K562 (cell line): ENCODE measurements around the gene TIGAR. TPM values are rescaled to one million over a fixed set of nuclear protein-coding genes. Genes with fewer than 3 reads are reported as not detected.
A peak's percentile ranks its signal among the peaks of the same experiment; 100 is the strongest.

Experiments used
- ATAC-seq: fragments of 200-7000 bp; cut with Tn5 transposase; 3 replicates; pipeline ENCODE4 v1.9.1; 2020; ENCODE audit warnings: moderate library complexity
- BruUV-seq: library from RNA; stranded (reverse); fragments of 400-500 nt; replicated peaks from 2 replicates; lab custom pipeline; 2021; lab: Mats Ljungman, UMichigan
- CTCF ChIA-PET: fragments of 300-600 bp; formaldehyde crosslinking; extraction: SDS; loops from one replicate; lab custom pipeline; 2021; ENCODE audit warnings: low intra/inter-chr PET ratio; lab: Yijun Ruan, JAX
- POLR2A ChIA-PET: fragments of 300-600, 350-650 bp; sonication (Branson Sonifier 250); formaldehyde crosslinking; extraction: SDS; loops from one replicate; lab custom pipeline; 2021; ENCODE audit warnings: antibody characterized with exemption, inconsistent platforms; lab: Yijun Ruan, JAX
- DNase-seq, 4 experiments: peaks; one replicate each; pipeline versions ENCODE4 v3.0.0 to v3.0.0-alpha.2; 2011 to 2018; ENCODE audit warnings: low spot score in 3 of 4, mixed read lengths in 3 of 4; ENCODE audit errors: extremely low read depth in 1 of 4
- FAIRE-seq: peaks from 2 replicates; lab custom pipeline; 2011; peaks lifted over from hg19 to GRCh38; lab: Jason Lieb, UNC
- H2AFZ ChIP-seq: 2 replicates; pipeline ENCODE4 v1.6.0; 2011; ENCODE audit warnings: low read depth, low read length, control low read depth, inconsistent platforms
- H3K27ac ChIP-seq: fragments of 200-600 bp; 3 replicates; pipeline ENCODE4 v1.8.0; 2011; ENCODE audit warnings: low read depth, mild to moderate bottlenecking, control low read depth, inconsistent platforms, low read length, moderate library complexity, mixed read lengths; ENCODE audit errors: extremely low read depth
- H3K27me3 ChIP-seq, 2 experiments: fragments of 300-600 bp in 1 of 2; 2 replicates in 1 of 2; 3 replicates in 1 of 2; pipeline versions ENCODE4 v1.6.0 to v1.8.0; 2011; ENCODE audit warnings: inconsistent platforms in 2 of 2, low read length in 2 of 2, mild to moderate bottlenecking in 1 of 2, mixed read lengths in 1 of 2, moderate library complexity in 1 of 2; ENCODE audit not compliant: control insufficient read depth in 2 of 2, insufficient read depth in 2 of 2
- H3K36me3 ChIP-seq: fragments of 300-600 bp; 3 replicates; pipeline ENCODE4 v1.8.0; 2011; ENCODE audit warnings: mild to moderate bottlenecking, low read length, inconsistent platforms; ENCODE audit not compliant: control insufficient read depth, insufficient read depth
- H3K4me1 ChIP-seq, 2 experiments: fragments of 200-600 bp in 1 of 2; replicated peaks in 1 of 2; 2 replicates in 1 of 2; 3 replicates in 1 of 2; pipeline versions ENCODE4 v1.5.1 to v1.8.0; 2011; ENCODE audit warnings: inconsistent platforms in 2 of 2, low read length in 2 of 2, mild to moderate bottlenecking in 1 of 2, mixed read lengths in 1 of 2, moderate library complexity in 1 of 2; ENCODE audit not compliant: control insufficient read depth in 2 of 2, insufficient read depth in 2 of 2
- H3K4me2 ChIP-seq: 2 replicates; pipeline ENCODE4 v1.6.1; 2011; ENCODE audit warnings: low read length, control low read depth, inconsistent platforms, mixed read lengths; ENCODE audit not compliant: insufficient read depth
- H3K4me3 ChIP-seq: fragments of 200-600 bp; sonication (generic), shearing (Covaris generic); 2 replicates; pipeline ENCODE4 v1.5.1; 2016; ENCODE audit warnings: control low read depth, inconsistent platforms
- H3K79me2 ChIP-seq: fragments of 200-600 bp; 3 replicates; pipeline ENCODE4 v1.8.0; 2011; ENCODE audit warnings: low read length, inconsistent platforms; ENCODE audit not compliant: control insufficient read depth, insufficient read depth
- H3K9ac ChIP-seq, 2 experiments: 2 replicates each; pipeline versions ENCODE4 v1.6.0 to v1.6.1; 2011; ENCODE audit warnings: low read depth in 2 of 2, low read length in 2 of 2, control low read depth in 1 of 2, inconsistent platforms in 1 of 2, mild to moderate bottlenecking in 1 of 2, mixed read lengths in 1 of 2; ENCODE audit not compliant: insufficient read depth in 1 of 2
- H3K9me1 ChIP-seq: one replicate; pipeline ENCODE4 v1.6.0; 2011; ENCODE audit warnings: inconsistent platforms, mild to moderate bottlenecking, low read length, moderate library complexity; ENCODE audit not compliant: control insufficient read depth, insufficient read depth
- H3K9me3 ChIP-seq: replicated peaks from 2 replicates; pipeline ENCODE4 v1.5.1; 2011; ENCODE audit warnings: low read depth, low read length, inconsistent platforms; ENCODE audit not compliant: control insufficient read depth, insufficient read depth
- H4K20me1 ChIP-seq: replicated peaks from 2 replicates; pipeline ENCODE4 v1.6.1; 2011; ENCODE audit warnings: low read length, inconsistent platforms, mixed read lengths; ENCODE audit not compliant: control insufficient read depth, insufficient read depth
- ATF1 ChIP-seq, 2 experiments: fragments of 450-650 bp in 1 of 2; IDR thresholded peaks; 2 replicates each; pipeline ENCODE4 v1.6.1; 2016; ENCODE audit warnings: missing compliant biosample characterization in 1 of 2, missing genetic modification characterization in 1 of 2
- ATF7 ChIP-seq: fragments of 450-650 bp; IDR thresholded peaks from 2 replicates; pipeline ENCODE4 v1.7.1; 2014; ENCODE audit warnings: mild to moderate bottlenecking, moderate library complexity
- BDP1 ChIP-seq: IDR thresholded peaks from 3 replicates; pipeline ENCODE4 v1.6.1; 2011; ENCODE audit not compliant: insufficient read length, insufficient read depth
- DPF2 ChIP-seq: fragments of 450-650 bp; IDR thresholded peaks from 2 replicates; pipeline ENCODE4 v1.6.1; 2016
- GABPA ChIP-seq: fragments of 200-800 bp; sonication (Bioruptor generic); conservative IDR thresholded peaks from 2 replicates; pipeline ENCODE4 v1.6.1; 2016; ENCODE audit warnings: low read depth, missing genetic modification characterization, missing compliant biosample characterization
- ILF3 ChIP-seq: fragments of 450-650 bp; IDR thresholded peaks from 2 replicates; pipeline ENCODE4 v1.6.1; 2018; ENCODE audit warnings: antibody characterized with exemption, mild to moderate bottlenecking, moderate library complexity, borderline replicate concordance
- KDM1A ChIP-seq, 2 experiments: fragments of 450-650 bp; IDR thresholded peaks; 2 replicates each; pipeline ENCODE4 v1.6.1; 2016; ENCODE audit warnings: mild to moderate bottlenecking in 2 of 2
- NFIX ChIP-seq: fragments of 250-450 bp; sonication (Bioruptor Pico); IDR thresholded peaks from 2 replicates; pipeline ENCODE4 v1.4.0; 2020; ENCODE audit warnings: low read depth, mild to moderate bottlenecking, moderate library complexity
- NFYB ChIP-seq: IDR thresholded peaks from 2 replicates; pipeline ENCODE4 v1.6.1; 2011; ENCODE audit warnings: mild to moderate bottlenecking, moderate library complexity; ENCODE audit not compliant: insufficient read length; ENCODE audit errors: extremely low read depth
- RB1 ChIP-seq: fragments of 450-650 bp; IDR thresholded peaks from 2 replicates; pipeline ENCODE4 v1.6.1; 2017; ENCODE audit warnings: low read depth, mild to moderate bottlenecking
- RBBP5 ChIP-seq: fragments of 200-600 bp; sonication (generic); IDR thresholded peaks from 2 replicates; pipeline ENCODE4 v1.6.1; 2012; ENCODE audit warnings: borderline replicate concordance, mild to moderate bottlenecking, low read length, control low read depth, inconsistent platforms; ENCODE audit not compliant: insufficient read depth, poor library complexity, severe bottlenecking
- RBM22 ChIP-seq: fragments of 200-400 bp; formaldehyde crosslinking; IDR thresholded peaks from 2 replicates; pipeline ENCODE4 v1.6.1; 2018; ENCODE audit warnings: low read length, low read depth; ENCODE audit not compliant: poor library complexity, severe bottlenecking
- RFX5 ChIP-seq: IDR thresholded peaks from 2 replicates; pipeline ENCODE4 v1.6.1; 2011; ENCODE audit warnings: low read depth, mild to moderate bottlenecking, improper control_type of control experiment, low read length
- RUNX1 ChIP-seq: sonication (generic); IDR thresholded peaks from 2 replicates; pipeline ENCODE4 v1.6.1; 2016; ENCODE audit warnings: antibody characterized with exemption, low read depth
- SNRNP70 ChIP-seq: fragments of 200-400 bp; formaldehyde crosslinking; optimal IDR thresholded peaks from 2 replicates; pipeline ENCODE3; 2017; ENCODE audit warnings: low read depth, low read length
- SRSF1 ChIP-seq: fragments of 200-400 bp; formaldehyde crosslinking; IDR thresholded peaks from 2 replicates; pipeline ENCODE4 v1.6.1; 2017; ENCODE audit warnings: mild to moderate bottlenecking, low read depth, low read length, moderate library complexity
- THRAP3 ChIP-seq: fragments of 450-650 bp; IDR thresholded peaks from 2 replicates; pipeline ENCODE4 v1.6.1; 2016; ENCODE audit warnings: mild to moderate bottlenecking, inconsistent platforms, borderline replicate concordance
- WHSC1 ChIP-seq: IDR thresholded peaks from one replicate; pipeline ENCODE4 v1.6.1; 2012; ENCODE audit warnings: low read length, control low read depth, inconsistent platforms
- ZBTB7A ChIP-seq: IDR thresholded peaks from 2 replicates; pipeline ENCODE4 v1.6.1; 2011; ENCODE audit warnings: low read depth, mild to moderate bottlenecking, low read length, moderate library complexity, borderline replicate concordance; ENCODE audit not compliant: control insufficient read depth
- ZNF347 ChIP-seq: fragments of 450-650 bp; formaldehyde crosslinking; IDR thresholded peaks from 2 replicates; pipeline ENCODE4 v1.4.0; 2020; ENCODE audit warnings: low read depth, mild to moderate bottlenecking, moderate library complexity
- WGBS: fragments of 100-300 bp; shearing (Covaris generic); methylation state at CpG from one replicate; pipeline ENCODE4 v1.1.6; 2016; ENCODE audit warnings: low coverage, mixed read lengths; ENCODE audit not compliant: insufficient coverage; ENCODE audit errors: missing lambda C conversion rate; 5-methylcytosine and 5-hydroxymethylcytosine counted together
- in situ Hi-C: fragments of 300-500 bp; cut with MboI; formaldehyde crosslinking; loops from 4 replicates; pipeline ENCODE4 v1.15.0; 2018; ENCODE audit warnings: inconsistent platforms, mixed read lengths
- intact Hi-C: fragments of 100-400 bp; cut with micrococcal nuclease; formaldehyde crosslinking; loops from 2 replicates; pipeline ENCODE4 v1.14.2; 2022
- polyA plus RNA-seq, 8 experiments: library from polyadenylated mRNA; depleted of rRNA in 4 of 8; stranded (reverse) in 5 of 8; unstranded in 3 of 8; fragments of >200 nt; fragmentation: Nextera tagmentation in 2 of 8; fragmentation: Illumina TruSeq in 1 of 8; extraction: Ambion mirVana in 2 of 8; extraction: Trizol in 1 of 8; gene quantifications; 2 replicates each; pipeline versions ENCODE4 v1.2.1 to v1.2.3, GENCODE V29; 2011 to 2014; ENCODE audit warnings: inconsistent platforms in 1 of 8, missing spikeins in 1 of 8
- total RNA-seq, 7 experiments: library from RNA; depleted of rRNA in 6 of 7; stranded (reverse); fragments of >200 nt in 6 of 7; fragmentation: Illumina TruSeq in 2 of 7; extraction: Trizol in 2 of 7; gene quantifications; 2 replicates each; pipeline versions ENCODE4 v1.2.1 to v1.2.3, GENCODE V29; 2011 to 2021; ENCODE audit warnings: low replicate concordance in 1 of 7
- TF ChIP-seq, protein P1 (sequence below): IDR thresholded peaks from 2 replicates; pipeline ENCODE4 v1.6.1; 2011; ENCODE audit warnings: borderline replicate concordance, low read depth, mild to moderate bottlenecking, moderate library complexity, low read length; ENCODE audit not compliant: insufficient read depth, poor library complexity, severe bottlenecking

Gene TIGAR
- total and polyA plus RNA-seq, 9 of the 15 experiments (the other 6 are each of a cell fraction or from before 2014, with no cell fraction given): 0.11 to 1.0 (median 0.53) TPM; not detected in 2

DNA sequence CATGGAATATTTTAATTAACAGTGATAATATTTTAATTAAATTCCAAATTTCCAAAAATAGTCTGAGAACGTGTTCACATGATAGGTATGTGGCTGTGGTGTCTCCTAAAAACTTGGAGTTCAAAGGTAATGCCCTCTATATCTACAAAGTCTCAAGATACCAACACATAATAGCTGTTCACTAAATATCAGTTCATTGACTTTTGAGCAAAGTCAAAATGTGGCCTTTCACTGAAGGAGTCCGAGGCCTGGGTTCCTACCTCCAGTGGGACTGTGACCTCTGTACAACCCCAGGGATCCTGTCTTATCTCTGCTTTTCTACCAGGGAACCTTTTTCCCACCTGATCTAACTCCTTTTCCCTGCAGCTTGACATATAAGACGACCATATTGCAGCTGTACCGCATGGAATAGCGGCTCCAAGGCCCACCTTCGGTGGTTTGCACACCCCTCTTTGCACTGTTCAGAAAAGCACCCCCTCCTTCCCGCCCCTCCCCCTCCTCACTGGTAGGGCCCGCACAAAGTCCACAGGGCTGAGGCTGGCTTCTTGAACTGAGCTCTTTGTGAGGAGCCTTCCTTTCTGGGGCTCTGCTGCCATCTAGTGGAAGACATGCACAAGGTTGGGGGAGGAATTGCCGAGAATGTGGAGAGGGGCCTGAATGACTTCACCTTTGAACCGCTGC is 44.3 kb upstream of the TIGAR start:
- POLR2A ChIA-PET: interaction anchor here (0.7 to 1.5 kb wide), 14 partner anchors 9 to 391 kb away, joined by 3 to 6 read pairs (median 3); no protein-coding TSS in a partner anchor
- Histone ChIP-seq H3K27me3 (no peaks in the 10 kb centered on the region), H3K79me2 (peaks cover 75% of the 10 kb centered on the region), H3K4me2 (peak overlapping the region; percentile 83), H4K20me1 (no peaks in the 10 kb centered on the region; the same call in 1 of the 2 replicates), H2AFZ (no peak overlapping the region), H3K9me1 (no peaks in the 10 kb centered on the region), H3K9me3 (no peaks in the 10 kb centered on the region), H3K4me1 (peaks cover 17 to 29% of the 10 kb centered on the region in 2 experiments; a peak in 4 of 5 replicates), H3K36me3 (peaks cover 59% of the 10 kb centered on the region), H3K4me3 (no peak overlapping the region), H3K27ac (peak overlapping the region; percentile 93; the same call in 1 of the 3 replicates), H3K9ac (peak overlapping the region in 1 of 2 experiments; percentile 87; a peak in 1 of 4 replicates)
- CTCF ChIA-PET: interaction anchor here (1.2 to 3.4 kb wide), 6 partner anchors 167 to 394 kb away, joined by 3 to 9 read pairs (median 4); no protein-coding TSS in a partner anchor
- WGBS: 2% methylated on average over 7 of the region's 10 CpGs
- in situ Hi-C loops (loop anchor here (5.0 to 25.0 kb wide), 2 partner anchors 164 to 389 kb away; no protein-coding TSS in a partner anchor), intact Hi-C loops (loop anchor here (2.0 to 5.0 kb wide), 3 partner anchors 124 to 279 kb away; no protein-coding TSS in a partner anchor)
- TSS peak; percentile 14 for BruUV-seq
- FAIRE-seq (peak; percentile 97), ATAC-seq (peak; percentile 63), DNase-seq (peak; percentile 50 to 90 (median 67))
- TF ChIP-seq RUNX1 (no peak), GABPA (tag) (no peak), NFIX (CRISPR knock-in tag) (no peak), KDM1A (IDR thresholded peaks at IDR 0.05) (no peak), RBBP5 (no peak), DPF2 (0 out of 2 replicates have a peak, but pooled peaks have one; percentile 32), SNRNP70 (no peak), THRAP3 (no peak), ZBTB7A (peak; percentile 20; the same call in 1 of the 2 replicates), WHSC1 (no peak), RBM22 (no peak), NFYB (no peak), ILF3 (no peak), ZNF347 (CRISPR knock-in tag) (no peak), ATF7 (peak; percentile 84; the same call in 1 of the 2 replicates), BDP1 (no peak), RFX5 (no peak), ATF1 (CRISPR knock-in tag; IDR thresholded peaks at IDR 0.05) (no peak), ATF1 (tag; IDR thresholded peaks at IDR 0.05) (0 out of 2 replicates have a peak, but pooled peaks have one; percentile 14), SRSF1 (no peak), RB1 (0 out of 2 replicates have a peak, but pooled peaks have one; percentile 53)
- TF ChIP-seq, protein P1, sequence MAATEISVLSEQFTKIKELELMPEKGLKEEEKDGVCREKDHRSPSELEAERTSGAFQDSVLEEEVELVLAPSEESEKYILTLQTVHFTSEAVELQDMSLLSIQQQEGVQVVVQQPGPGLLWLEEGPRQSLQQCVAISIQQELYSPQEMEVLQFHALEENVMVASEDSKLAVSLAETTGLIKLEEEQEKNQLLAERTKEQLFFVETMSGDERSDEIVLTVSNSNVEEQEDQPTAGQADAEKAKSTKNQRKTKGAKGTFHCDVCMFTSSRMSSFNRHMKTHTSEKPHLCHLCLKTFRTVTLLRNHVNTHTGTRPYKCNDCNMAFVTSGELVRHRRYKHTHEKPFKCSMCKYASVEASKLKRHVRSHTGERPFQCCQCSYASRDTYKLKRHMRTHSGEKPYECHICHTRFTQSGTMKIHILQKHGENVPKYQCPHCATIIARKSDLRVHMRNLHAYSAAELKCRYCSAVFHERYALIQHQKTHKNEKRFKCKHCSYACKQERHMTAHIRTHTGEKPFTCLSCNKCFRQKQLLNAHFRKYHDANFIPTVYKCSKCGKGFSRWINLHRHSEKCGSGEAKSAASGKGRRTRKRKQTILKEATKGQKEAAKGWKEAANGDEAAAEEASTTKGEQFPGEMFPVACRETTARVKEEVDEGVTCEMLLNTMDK: peak; percentile 16
